Mucosa of gallbladder (tissue), 1 donor: Measurements from ENCODE around the gene STX1B. TPM values are rescaled to one million over a fixed set of nuclear protein-coding genes. Genes with fewer than 3 reads are reported as not detected.

Experiments
- DNase-seq: peaks from one replicate; pipeline ENCODE4 v3.0.0-alpha.2; 2020; ENCODE audit warnings: low spot score
- total RNA-seq: library from RNA; stranded (reverse); gene quantifications from one replicate; pipeline ENCODE4 v1.2.1, GENCODE V29; 2021
- donor health status: DM: no; HTN: no; CAD: no.

The STX1B gene
- total RNA-seq, 1 donor from 2014 or later: 0.58 TPM

GRCh38 chr16:30996324-30996984 is 14.0 kb downstream of the STX1B start:
- no peak for DNase-seq

- no peak for DNase-seq
Measured at GRCh38 chr16:30995927-30996323, 14.5 kb downstream of the STX1B start.

DNA sequence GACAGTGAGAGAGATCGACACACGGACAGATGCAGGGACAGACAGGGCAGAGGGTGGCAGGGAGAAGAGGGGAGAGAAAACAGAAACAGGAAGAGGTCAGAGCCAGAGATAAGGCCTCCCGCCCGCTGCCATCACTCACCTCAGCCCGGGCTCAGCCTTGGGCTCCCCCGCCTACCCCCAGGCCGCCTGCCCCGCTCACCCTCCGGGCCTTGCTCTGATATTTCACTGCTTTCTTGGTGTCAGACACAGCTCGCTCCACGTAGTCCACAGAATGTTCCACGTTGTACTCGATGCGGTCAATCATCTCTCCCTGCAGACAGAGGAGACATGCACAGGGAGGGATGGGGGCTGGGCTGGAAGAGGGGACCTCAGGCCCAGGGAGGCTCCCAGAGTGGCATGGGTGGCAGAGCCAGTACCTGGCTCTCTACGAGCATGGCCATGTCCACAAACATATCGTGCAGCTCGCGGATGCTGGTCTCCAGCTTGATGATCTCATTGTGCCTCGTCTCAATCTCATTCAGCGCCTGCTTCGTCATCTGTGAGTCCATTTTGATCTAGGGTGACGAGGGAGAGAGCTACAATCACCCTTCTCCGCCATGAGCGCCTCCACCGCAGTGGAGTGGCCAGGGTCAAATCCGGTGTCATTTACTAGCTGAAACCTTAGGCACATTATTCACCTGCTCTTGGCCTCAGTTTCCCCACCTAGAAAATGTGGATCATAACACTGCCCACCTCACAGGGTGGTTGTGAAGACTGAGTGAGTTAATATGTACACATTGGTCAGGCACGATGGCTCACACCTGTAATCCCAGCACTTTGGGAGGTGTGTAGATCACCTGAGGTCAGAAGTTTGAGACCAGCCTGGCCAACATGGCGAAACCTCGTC is 17.3 kb downstream of the STX1B start:
- DNase-seq: no peak

- no peak for DNase-seq
Measured at GRCh38 chr16:30992276-30992780, 18.1 kb downstream of the STX1B start.

DNA sequence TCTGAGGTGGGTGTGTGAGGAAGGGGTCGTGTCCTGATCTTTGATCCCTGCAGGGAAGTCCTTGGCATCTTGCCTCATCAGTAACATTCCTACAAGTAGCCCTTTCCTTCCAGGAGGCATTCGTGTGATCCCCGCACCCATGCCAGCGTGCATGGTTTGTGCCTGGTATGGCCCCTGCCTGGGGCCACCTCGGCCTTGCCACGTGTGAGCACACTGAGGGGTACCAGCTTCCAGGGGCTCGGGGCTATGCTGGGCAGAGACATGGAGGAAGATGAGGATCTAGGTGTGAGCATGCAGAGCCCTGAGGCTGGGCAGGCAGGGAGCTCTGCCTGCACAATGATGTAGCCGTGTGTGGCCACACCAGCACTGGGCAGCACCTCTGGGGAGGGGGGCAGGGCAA is 19.4 kb downstream of the STX1B start:
- DNase-seq: no peak

DNA sequence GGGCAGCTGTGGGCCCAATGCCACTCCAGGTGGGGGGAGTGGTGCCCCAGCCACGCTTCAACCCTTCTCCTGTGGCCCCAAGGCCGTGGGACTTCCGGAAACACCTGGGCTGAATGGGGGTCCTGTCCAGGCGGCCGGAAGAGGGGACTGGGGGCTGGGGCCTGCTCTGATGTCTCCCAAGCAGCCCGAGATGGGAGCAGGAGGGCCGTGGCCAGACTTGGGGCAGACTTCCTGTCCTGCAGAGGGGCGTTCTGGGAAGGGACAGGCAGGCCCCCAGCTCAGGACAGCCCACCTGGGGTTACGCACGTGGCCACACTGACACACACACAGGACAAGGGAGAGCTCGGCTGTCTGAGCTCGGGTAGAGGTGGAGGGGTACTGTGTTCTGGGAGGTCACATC is 20.3 kb downstream of the STX1B start:
- no peak for DNase-seq

DNA sequence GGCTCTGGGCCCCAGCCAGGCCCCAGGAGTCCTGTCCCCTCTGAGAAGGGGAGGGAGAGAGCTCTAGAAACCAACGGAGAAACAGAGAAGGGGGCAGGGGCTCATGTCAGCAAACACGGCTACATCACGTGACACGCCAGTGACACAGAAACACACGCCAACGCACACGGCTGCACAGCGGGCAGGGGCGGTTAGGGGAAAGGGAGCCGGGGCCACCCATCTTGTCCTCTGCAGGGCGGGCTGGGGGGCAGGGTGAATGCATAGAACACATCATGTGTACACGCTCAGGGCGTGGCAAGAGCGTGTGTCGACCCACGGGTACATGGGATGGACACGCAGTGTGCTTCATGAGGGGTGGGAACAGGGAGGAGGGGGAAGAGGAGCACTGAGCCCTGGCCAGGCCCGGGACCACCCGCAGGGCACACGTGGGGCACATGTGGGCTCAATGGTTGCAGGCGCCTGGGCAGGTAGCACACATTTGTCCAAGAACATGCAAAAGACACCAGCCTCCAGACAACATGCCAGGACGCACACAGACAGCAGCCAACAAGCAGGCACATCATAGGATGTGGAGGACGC is 20.9 kb downstream of the STX1B start:
- DNase-seq: no peak

- no peak for DNase-seq
Measured at GRCh38 chr16:30987581-30988190, 22.8 kb downstream of the STX1B start.

DNA sequence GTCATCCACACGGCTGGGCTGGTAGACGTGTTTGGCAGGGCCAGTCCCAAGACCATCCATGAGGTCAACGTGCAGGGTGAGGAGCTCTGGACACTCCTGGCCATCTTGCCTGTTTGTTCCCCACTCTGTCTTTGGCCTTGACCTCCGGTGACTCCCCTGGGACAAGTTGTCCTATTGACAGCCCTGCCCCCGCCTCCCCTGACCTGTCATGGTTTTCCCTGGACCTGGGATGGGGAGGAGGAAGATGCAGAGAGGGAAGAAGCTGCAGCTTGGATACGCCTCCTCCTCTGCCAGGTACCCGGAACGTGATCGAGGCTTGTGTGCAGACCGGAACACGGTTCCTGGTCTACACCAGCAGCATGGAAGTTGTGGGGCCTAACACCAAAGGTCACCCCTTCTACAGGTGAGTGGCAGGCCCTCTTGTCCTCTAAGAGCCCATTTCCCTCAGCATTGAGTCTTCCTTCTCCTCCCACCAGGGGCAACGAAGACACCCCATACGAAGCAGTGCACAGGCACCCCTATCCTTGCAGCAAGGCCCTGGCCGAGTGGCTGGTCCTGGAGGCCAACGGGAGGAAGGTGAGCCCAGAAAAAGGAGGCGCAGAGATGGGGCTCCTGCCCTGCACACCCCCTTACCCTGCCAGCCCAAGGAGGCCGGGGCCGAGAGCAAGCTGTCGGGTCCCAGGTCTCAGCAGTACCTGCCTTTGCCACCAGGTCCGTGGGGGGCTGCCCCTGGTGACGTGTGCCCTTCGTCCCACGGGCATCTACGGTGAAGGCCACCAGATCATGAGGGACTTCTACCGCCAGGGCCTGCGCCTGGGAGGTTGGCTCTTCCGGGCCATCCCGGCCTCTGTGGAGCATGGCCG is 24.1 kb downstream of the STX1B start:
- no peak for DNase-seq

DNA sequence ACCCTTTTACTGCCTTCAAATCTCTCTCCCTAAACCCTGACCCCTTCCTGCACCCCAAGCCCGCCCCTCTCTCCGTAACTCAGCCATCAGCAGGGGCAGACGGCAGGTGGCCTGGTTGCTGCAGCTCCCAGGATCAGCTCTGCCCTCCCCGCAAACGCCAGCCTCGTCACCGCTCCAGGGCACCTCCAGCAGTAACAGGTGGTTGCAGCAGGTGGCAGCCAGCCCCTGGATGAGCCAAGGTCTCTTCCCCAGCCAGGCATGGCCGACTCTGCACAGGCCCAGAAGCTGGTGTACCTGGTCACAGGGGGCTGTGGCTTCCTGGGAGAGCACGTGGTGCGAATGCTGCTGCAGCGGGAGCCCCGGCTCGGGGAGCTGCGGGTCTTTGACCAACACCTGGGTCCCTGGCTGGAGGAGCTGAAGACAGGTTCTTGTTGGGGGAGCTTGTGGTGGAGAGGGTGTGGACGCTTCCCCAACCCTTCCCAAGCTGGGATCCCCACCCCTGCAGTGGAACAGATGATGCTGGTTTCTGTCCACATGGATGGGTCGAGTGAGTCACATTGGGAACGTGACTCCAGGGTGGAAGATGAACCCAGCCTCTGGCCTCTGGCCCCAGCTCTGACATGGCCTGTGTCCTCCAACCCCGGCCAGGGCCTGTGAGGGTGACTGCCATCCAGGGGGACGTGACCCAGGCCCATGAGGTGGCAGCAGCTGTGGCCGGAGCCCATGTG is 24.9 kb downstream of the STX1B start:
- DNase-seq: peak; percentile 66

DNA sequence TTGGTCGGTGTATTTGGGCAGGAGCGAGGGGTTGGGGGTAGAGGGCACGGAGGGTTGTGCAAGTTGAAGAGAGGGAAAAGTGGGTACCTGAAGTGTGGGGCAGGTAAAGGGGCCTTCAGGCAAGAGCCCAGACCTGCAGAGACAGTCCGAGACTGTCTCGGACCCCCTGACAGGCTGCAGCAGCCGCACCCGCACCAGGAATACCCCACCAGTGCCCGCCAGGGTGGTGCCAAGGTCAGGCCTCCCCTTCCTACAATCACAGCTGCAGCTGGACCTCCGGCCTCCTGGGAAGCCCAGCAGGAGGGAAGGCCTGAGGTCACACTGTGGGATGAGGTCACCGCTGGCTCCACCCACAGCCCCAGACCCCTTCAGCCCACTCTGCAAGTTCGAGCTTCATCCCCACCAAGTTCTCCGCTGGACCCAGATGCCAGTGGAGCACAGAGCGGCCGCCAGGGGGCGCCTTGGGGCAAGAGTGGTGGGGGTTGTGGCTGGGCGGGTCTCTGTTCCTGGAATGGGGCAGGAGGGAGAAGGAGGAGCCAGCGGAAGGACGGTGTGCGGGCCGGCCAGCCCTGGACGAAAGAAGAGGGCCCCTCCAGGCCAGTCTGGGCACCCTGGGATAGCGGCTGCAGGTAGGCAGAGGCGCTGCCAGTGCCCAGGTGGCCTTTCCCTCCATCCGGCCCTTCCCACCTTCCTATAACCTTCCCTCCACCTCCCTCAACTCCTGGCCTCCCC is 25.6 kb downstream of the STX1B start, which contains the start of gene HSD3B7:
TSS of gene HSD3B7 (plus strand) at position 539 of the 732 bp plus-strand sequence. CDS start 452 bp downstream, outside the sequence.
- DNase-seq: peak; percentile 88

- DNase-seq: no peak
Measured at GRCh38 chr16:30983898-30984610, 26.4 kb downstream of the STX1B start.

DNA sequence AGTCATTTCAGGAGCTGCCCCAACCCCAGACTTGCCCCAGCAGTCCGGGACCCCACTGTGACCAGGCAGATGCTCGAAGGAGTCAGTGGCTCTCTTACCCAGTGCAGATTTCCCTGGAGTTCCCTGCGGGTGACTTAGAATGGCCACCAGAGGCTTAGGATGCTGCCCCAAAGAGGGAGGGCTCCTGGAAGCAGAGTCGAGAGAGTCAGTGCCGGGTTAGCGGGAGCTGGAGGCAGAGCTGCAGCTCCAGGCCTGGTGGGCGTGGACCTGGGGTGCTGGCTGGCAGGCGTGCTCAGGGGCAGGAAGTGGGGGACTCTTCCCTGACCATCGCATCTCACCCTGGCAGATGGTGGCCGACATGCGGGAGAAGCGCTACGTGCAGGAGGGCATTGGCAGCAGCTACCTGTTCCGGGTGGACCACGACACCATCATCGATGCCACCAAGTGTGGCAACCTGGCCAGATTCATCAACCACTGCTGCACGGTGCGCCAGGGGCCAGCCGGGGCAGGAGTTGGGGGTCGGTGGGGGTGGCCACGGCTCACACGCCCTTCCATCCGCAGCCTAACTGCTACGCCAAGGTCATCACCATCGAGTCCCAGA is 27.0 kb downstream of the STX1B start:
- no peak for DNase-seq

- DNase-seq: no peak
Measured at GRCh38 chr16:30982548-30983288, 27.7 kb downstream of the STX1B start.

DNA sequence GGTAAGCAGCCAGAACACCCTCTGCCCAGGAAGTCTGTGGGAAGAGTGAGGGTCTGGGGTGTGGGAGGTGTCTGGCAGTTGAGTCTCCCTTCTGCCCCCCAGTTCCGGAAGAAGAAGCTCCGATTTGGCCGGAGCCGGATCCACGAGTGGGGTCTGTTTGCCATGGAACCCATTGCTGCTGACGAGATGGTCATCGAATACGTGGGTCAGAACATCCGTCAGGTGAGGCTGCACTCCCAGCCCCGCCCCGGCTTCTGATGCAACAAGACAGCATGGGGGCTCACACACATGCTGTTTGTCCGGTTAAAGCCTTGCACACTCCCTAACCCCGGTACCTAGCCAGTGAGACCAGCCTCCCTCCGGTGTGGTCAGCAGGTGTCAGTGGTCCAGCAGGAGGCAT is 29.5 kb downstream of the STX1B start:
- no peak for DNase-seq

DNA sequence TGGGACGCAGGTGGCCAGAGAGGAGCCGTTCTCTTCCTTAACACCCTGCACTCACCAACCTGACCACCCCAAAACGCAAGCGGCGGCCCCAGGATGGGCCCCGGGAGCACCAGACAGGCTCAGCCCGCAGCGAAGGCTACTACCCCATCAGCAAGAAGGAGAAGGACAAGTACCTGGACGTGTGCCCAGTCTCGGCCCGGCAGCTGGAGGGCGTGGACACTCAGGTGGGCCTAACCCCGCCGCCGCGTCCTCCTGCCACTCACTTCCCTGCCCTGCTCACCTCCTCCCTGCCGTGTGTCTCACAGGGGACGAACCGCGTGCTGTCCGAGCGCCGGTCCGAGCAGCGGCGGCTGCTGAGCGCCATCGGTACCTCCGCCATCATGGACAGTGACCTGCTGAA is 30.0 kb downstream of the STX1B start:
- DNase-seq: no peak

DNA sequence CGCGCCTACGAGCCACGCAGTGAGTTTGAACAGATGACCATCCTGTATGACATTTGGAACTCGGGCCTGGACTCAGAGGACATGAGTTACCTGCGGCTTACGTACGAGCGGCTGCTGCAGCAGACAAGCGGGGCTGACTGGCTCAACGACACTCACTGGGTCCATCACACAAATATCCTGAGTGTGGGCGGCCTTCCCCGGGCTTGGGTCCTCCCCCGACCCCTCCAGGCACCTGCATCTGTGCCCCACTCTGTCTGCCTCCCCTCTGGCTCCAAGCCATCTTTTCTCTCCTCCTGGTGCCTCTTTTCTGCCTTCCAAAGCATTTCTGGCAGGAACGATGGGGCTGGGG is 30.4 kb downstream of the STX1B start:
- no peak for DNase-seq
